HepG2 (cell line): ENCODE measurements around the gene RHOT1. TPM values are rescaled to one million over a fixed set of nuclear protein-coding genes. Genes with fewer than 3 reads are reported as not detected.

Experiments
- SMARCE1 ChIP-seq: fragments of 450-650 bp; IDR thresholded peaks from 2 replicates; pipeline ENCODE4 v1.6.1; 2017; ENCODE audit warnings: borderline replicate concordance
- ZNF549 ChIP-seq: sonication (generic); formaldehyde crosslinking; IDR thresholded peaks from 2 replicates; pipeline ENCODE4 v1.5.0; 2020; ENCODE audit warnings: missing genetic modification reagents
- polyA plus RNA-seq, 8 experiments: library from polyadenylated mRNA; depleted of rRNA in 3 of 8; stranded (reverse) in 7 of 8; unstranded in 1 of 8; fragments of >200 nt; fragmentation: Illumina TruSeq in 4 of 8; extraction: Trizol in 4 of 8; gene quantifications; 2 replicates each; pipeline versions ENCODE4 v1.2.1 to v1.2.3, GENCODE V29; 2011 to 2016; ENCODE audit warnings: low read depth in 4 of 8, missing spikeins in 1 of 8, mixed read lengths in 1 of 8; ENCODE audit not compliant: insufficient read depth in 1 of 8
- total RNA-seq, 5 experiments: library from RNA; depleted of rRNA; stranded (reverse); fragments of >200 nt; fragmentation: Illumina TruSeq; extraction: Trizol; gene quantifications; 2 replicates each; pipeline ENCODE4 v1.2.3, GENCODE V29; 2016; ENCODE audit warnings: low read depth in 1 of 5
- TF ChIP-seq, protein P1 (sequence below): sonication (generic); formaldehyde crosslinking; IDR thresholded peaks from 2 replicates; pipeline ENCODE4 v1.4.0; 2020; ENCODE audit warnings: mild to moderate bottlenecking, missing genetic modification reagents, borderline replicate concordance
- TF ChIP-seq, protein P2 (sequence below): IDR thresholded peaks from 2 replicates; pipeline ENCODE4 v1.6.1; 2016
- TF ChIP-seq, protein P3 (sequence below): sonication (generic); formaldehyde crosslinking; IDR thresholded peaks from 2 replicates; pipeline ENCODE4 v1.5.1; 2020; ENCODE audit warnings: missing genetic modification reagents, mild to moderate bottlenecking, borderline replicate concordance
- TF ChIP-seq, protein P4 (sequence below): sonication (generic); formaldehyde crosslinking; IDR thresholded peaks from 2 replicates; pipeline ENCODE4 v1.5.0; 2020; ENCODE audit warnings: missing genetic modification reagents, mild to moderate bottlenecking, borderline replicate concordance

The RHOT1 gene
- total and polyA plus RNA-seq, 2 of the 13 experiments (the other 11 are each of a cell fraction or from before 2014, with no cell fraction given): 25.6 to 41.5 TPM

DNA sequence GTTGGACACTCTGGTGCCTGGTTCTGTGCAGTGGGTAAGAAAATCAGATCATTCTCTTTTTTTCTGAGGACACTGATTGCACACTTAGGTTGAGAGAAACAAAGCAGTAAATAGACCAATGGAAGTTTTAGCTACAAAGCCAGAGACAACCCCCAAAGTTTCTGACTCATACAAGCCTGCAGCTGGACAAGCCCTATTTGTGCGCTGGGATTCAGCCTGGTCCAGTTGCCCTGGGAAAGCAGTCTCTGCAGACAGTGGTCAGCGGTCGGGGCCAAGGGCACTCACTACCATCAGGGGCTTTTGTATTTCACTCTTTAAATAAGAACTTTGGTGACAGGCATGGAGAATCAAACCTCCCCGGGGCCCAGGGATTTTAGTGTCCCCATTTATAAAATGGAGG lies 117.3 kb downstream of the RHOT1 start (continued):
- TF ChIP-seq, protein P1, sequence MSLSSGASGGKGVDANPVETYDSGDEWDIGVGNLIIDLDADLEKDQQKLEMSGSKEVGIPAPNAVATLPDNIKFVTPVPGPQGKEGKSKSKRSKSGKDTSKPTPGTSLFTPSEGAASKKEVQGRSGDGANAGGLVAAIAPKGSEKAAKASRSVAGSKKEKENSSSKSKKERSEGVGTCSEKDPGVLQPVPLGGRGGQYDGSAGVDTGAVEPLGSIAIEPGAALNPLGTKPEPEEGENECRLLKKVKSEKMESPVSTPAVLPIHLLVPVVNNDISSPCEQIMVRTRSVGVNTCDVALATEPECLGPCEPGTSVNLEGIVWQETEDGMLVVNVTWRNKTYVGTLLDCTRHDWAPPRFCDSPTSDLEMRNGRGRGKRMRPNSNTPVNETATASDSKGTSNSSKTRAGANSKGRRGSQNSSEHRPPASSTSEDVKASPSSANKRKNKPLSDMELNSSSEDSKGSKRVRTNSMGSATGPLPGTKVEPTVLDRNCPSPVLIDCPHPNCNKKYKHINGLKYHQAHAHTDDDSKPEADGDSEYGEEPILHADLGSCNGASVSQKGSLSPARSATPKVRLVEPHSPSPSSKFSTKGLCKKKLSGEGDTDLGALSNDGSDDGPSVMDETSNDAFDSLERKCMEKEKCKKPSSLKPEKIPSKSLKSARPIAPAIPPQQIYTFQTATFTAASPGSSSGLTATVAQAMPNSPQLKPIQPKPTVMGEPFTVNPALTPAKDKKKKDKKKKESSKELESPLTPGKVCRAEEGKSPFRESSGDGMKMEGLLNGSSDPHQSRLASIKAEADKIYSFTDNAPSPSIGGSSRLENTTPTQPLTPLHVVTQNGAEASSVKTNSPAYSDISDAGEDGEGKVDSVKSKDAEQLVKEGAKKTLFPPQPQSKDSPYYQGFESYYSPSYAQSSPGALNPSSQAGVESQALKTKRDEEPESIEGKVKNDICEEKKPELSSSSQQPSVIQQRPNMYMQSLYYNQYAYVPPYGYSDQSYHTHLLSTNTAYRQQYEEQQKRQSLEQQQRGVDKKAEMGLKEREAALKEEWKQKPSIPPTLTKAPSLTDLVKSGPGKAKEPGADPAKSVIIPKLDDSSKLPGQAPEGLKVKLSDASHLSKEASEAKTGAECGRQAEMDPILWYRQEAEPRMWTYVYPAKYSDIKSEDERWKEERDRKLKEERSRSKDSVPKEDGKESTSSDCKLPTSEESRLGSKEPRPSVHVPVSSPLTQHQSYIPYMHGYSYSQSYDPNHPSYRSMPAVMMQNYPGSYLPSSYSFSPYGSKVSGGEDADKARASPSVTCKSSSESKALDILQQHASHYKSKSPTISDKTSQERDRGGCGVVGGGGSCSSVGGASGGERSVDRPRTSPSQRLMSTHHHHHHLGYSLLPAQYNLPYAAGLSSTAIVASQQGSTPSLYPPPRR: no peak
- TF ChIP-seq, protein P2, sequence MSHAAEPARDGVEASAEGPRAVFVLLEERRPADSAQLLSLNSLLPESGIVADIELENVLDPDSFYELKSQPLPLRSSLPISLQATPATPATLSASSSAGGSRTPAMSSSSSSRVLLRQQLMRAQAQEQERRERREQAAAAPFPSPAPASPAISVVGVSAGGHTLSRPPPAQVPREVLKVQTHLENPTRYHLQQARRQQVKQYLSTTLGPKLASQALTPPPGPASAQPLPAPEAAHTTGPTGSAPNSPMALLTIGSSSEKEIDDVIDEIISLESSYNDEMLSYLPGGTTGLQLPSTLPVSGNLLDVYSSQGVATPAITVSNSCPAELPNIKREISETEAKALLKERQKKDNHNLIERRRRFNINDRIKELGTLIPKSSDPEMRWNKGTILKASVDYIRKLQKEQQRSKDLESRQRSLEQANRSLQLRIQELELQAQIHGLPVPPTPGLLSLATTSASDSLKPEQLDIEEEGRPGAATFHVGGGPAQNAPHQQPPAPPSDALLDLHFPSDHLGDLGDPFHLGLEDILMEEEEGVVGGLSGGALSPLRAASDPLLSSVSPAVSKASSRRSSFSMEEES (CRISPR knock-in tag): no peak
- no peak for TF ChIP-seq ZNF549 (CRISPR knock-in tag)
- TF ChIP-seq, protein P3, sequence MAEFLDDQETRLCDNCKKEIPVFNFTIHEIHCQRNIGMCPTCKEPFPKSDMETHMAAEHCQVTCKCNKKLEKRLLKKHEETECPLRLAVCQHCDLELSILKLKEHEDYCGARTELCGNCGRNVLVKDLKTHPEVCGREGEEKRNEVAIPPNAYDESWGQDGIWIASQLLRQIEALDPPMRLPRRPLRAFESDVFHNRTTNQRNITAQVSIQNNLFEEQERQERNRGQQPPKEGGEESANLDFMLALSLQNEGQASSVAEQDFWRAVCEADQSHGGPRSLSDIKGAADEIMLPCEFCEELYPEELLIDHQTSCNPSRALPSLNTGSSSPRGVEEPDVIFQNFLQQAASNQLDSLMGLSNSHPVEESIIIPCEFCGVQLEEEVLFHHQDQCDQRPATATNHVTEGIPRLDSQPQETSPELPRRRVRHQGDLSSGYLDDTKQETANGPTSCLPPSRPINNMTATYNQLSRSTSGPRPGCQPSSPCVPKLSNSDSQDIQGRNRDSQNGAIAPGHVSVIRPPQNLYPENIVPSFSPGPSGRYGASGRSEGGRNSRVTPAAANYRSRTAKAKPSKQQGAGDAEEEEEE (CRISPR knock-in tag): no peak
- TF ChIP-seq, protein P4, sequence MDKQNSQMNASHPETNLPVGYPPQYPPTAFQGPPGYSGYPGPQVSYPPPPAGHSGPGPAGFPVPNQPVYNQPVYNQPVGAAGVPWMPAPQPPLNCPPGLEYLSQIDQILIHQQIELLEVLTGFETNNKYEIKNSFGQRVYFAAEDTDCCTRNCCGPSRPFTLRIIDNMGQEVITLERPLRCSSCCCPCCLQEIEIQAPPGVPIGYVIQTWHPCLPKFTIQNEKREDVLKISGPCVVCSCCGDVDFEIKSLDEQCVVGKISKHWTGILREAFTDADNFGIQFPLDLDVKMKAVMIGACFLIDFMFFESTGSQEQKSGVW (CRISPR knock-in tag): no peak
- TF ChIP-seq SMARCE1: no peak
